HepG2 (cell line): ENCODE measurements around the gene AJUBA. TPM values are rescaled to one million over a fixed set of nuclear protein-coding genes. Genes with fewer than 3 reads are reported as not detected.
A peak's percentile ranks its signal among the peaks of the same experiment; 100 is the strongest.

ENCODE experiments used
- AFF4 ChIP-seq: sonication (generic); formaldehyde crosslinking; IDR thresholded peaks from 2 replicates; pipeline ENCODE4 v1.4.0; 2020; ENCODE audit warnings: missing genetic modification reagents
- FOXP4 ChIP-seq: sonication (generic); formaldehyde crosslinking; IDR thresholded peaks from 2 replicates; pipeline ENCODE4 v1.4.0; 2020; ENCODE audit warnings: missing genetic modification reagents
- GABPB1 ChIP-seq: IDR thresholded peaks from 2 replicates; pipeline ENCODE4 v1.6.1; 2016; ENCODE audit warnings: mild to moderate bottlenecking, missing genetic modification reagents, moderate library complexity, missing compliant biosample characterization
- NFAT5 ChIP-seq: sonication (generic); formaldehyde crosslinking; IDR thresholded peaks from 2 replicates; pipeline ENCODE4 v1.4.0; 2020; ENCODE audit warnings: missing genetic modification reagents
- PAX8 ChIP-seq: sonication (generic); formaldehyde crosslinking; IDR thresholded peaks from 2 replicates; pipeline ENCODE4 v1.8.0; 2022; ENCODE audit warnings: mild to moderate bottlenecking, missing genetic modification reagents, borderline replicate concordance
- REL ChIP-seq: sonication (generic); formaldehyde crosslinking; conservative IDR thresholded peaks from 2 replicates; pipeline ENCODE4 v1.8.0; 2022; ENCODE audit warnings: mild to moderate bottlenecking, missing genetic modification reagents, moderate library complexity
- RFX5 ChIP-seq: IDR thresholded peaks from 2 replicates; pipeline ENCODE4 v1.6.1; 2011; ENCODE audit warnings: low read depth, low read length, improper control_type of control experiment
- ZBTB34 ChIP-seq: sonication (generic); formaldehyde crosslinking; IDR thresholded peaks from 2 replicates; pipeline ENCODE4 v1.8.0; 2022; ENCODE audit warnings: mild to moderate bottlenecking, missing genetic modification reagents
- ZNF337 ChIP-seq: sonication (generic); formaldehyde crosslinking; IDR thresholded peaks from 2 replicates; pipeline ENCODE4 v1.5.1; 2020; ENCODE audit warnings: missing genetic modification reagents, low read depth, mild to moderate bottlenecking, borderline replicate concordance
- ZNF33B ChIP-seq: sonication (generic); formaldehyde crosslinking; IDR thresholded peaks from 2 replicates; pipeline ENCODE4 v1.5.1; 2020; ENCODE audit warnings: mild to moderate bottlenecking, missing genetic modification reagents
- ZNF530 ChIP-seq: sonication (generic); formaldehyde crosslinking; IDR thresholded peaks from 2 replicates; pipeline ENCODE4 v1.5.0; 2020; ENCODE audit warnings: low read depth, mild to moderate bottlenecking, missing genetic modification reagents
- ZNF570 ChIP-seq: sonication (generic); formaldehyde crosslinking; IDR thresholded peaks from 2 replicates; pipeline ENCODE4 v1.4.0; 2020; ENCODE audit warnings: mild to moderate bottlenecking, missing genetic modification reagents, borderline replicate concordance
- ZNF749 ChIP-seq: sonication (generic); formaldehyde crosslinking; IDR thresholded peaks from 2 replicates; pipeline ENCODE4 v1.8.0; 2022; ENCODE audit warnings: mild to moderate bottlenecking, missing genetic modification reagents, moderate library complexity, borderline replicate concordance
- polyA plus RNA-seq, 8 experiments: library from polyadenylated mRNA; depleted of rRNA in 3 of 8; stranded (reverse) in 7 of 8; unstranded in 1 of 8; fragments of >200 nt; fragmentation: Illumina TruSeq in 4 of 8; extraction: Trizol in 4 of 8; gene quantifications; 2 replicates each; pipeline versions ENCODE4 v1.2.1 to v1.2.3, GENCODE V29; 2011 to 2016; ENCODE audit warnings: low read depth in 4 of 8, missing spikeins in 1 of 8, mixed read lengths in 1 of 8; ENCODE audit not compliant: insufficient read depth in 1 of 8
- total RNA-seq, 5 experiments: library from RNA; depleted of rRNA; stranded (reverse); fragments of >200 nt; fragmentation: Illumina TruSeq; extraction: Trizol; gene quantifications; 2 replicates each; pipeline ENCODE4 v1.2.3, GENCODE V29; 2016; ENCODE audit warnings: low read depth in 1 of 5

AJUBA gene
- total and polyA plus RNA-seq, 2 of the 13 experiments (the other 11 are each of a cell fraction or from before 2014, with no cell fraction given), result 157 to 241 TPM

GRCh38 chr14:22982477-22983245, at the start of gene AJUBA (continued):
- TF ChIP-seq RFX5 (peak; percentile 58), FOXP4 (CRISPR knock-in tag) (no peak), ZNF33B (CRISPR knock-in tag) (peak; percentile 97; the same call in 1 of the 2 replicates), NFAT5 (CRISPR knock-in tag) (no peak), REL (CRISPR knock-in tag) (no peak), ZNF530 (CRISPR knock-in tag) (no peak), AFF4 (CRISPR knock-in tag) (peak; percentile 84; the same call in 1 of the 2 replicates), GABPB1 (peak; percentile 91), ZNF570 (peak; percentile 94; the same call in 1 of the 2 replicates), PAX8 (CRISPR knock-in tag) (peak; percentile 69), ZBTB34 (CRISPR knock-in tag) (no peak), ZNF337 (peak; percentile 99; the same call in 1 of the 2 replicates), ZNF749 (CRISPR knock-in tag) (no peak)
